ENCODE results near the gene CEP89.

The CEP89 gene

GRCh38 chr19:32916969-32917615 lies 54.7 kb downstream of the CEP89 start:
- peak overlapping the region; percentile 71; the same call in 1 of the 2 replicates for H2AFZ ChIP-seq (ENCODE audit: low read length)
- no peaks in the 10 kb centered on the region for H3K36me3 ChIP-seq (ENCODE audit: insufficient read depth, low read length)
- H3K4me3 ChIP-seq (ENCODE audit: low read length, poor library complexity, severe bottlenecking), result no peak overlapping the region
- no peak overlapping the region for H3K9ac ChIP-seq (ENCODE audit: low read depth, low read length, poor library complexity, severe bottlenecking)
- H3K4me1 ChIP-seq (ENCODE audit: insufficient read depth, low read length, poor library complexity, severe bottlenecking), result peaks cover 6% of the 10 kb centered on the region
- no peaks in the 10 kb centered on the region for H3K79me2 ChIP-seq (ENCODE audit: insufficient read depth, low read length)
- no peak for TF ChIP-seq CTCF (conservative IDR thresholded peaks at IDR 0.05; ENCODE audit: low read length)
- TF ChIP-seq EZH2phosphoT487 (IDR thresholded peaks at IDR 0.05; ENCODE audit: borderline replicate concordance), result no peak
- H4K20me1 ChIP-seq (ENCODE audit: insufficient read depth, low read length, poor library complexity, severe bottlenecking), result no peaks in the 10 kb centered on the region
- no peaks in the 10 kb centered on the region for H3K9me3 ChIP-seq (ENCODE audit: insufficient read depth, low read depth, low read length)
- no peaks in the 10 kb centered on the region for H3F3A ChIP-seq (ENCODE audit: low read depth)
- no peaks in the 10 kb centered on the region for H3K9me2 ChIP-seq (replicated peaks; ENCODE audit: low read depth, low read length)
- no peaks in the 10 kb centered on the region for H3K27me3 ChIP-seq (ENCODE audit: insufficient read depth, low read length, poor library complexity, severe bottlenecking)
- no peak overlapping the region for H3K4me2 ChIP-seq (ENCODE audit: low read depth, low read length, poor library complexity, severe bottlenecking)

GRCh38 chr19:32914879-32915660 lies 56.7 kb downstream of the CEP89 start:
- no peaks in the 10 kb centered on the region for H3K36me3 ChIP-seq (ENCODE audit: insufficient read depth, low read length)
- H3K9ac ChIP-seq (ENCODE audit: low read depth, low read length, poor library complexity, severe bottlenecking), result no peak overlapping the region

GRCh38 chr19:32911467-32911866 lies 60.3 kb downstream of the CEP89 start:
- no peak overlapping the region for H2AFZ ChIP-seq (ENCODE audit: low read length)
- H4K20me1 ChIP-seq (ENCODE audit: insufficient read depth, low read length, poor library complexity, severe bottlenecking), result no peaks in the 10 kb centered on the region
- H3K9ac ChIP-seq (ENCODE audit: low read depth, low read length, poor library complexity, severe bottlenecking), result no peak overlapping the region
- no peaks in the 10 kb centered on the region for H3K36me3 ChIP-seq (ENCODE audit: insufficient read depth, low read length)
- no peak for TF ChIP-seq EZH2phosphoT487 (IDR thresholded peaks at IDR 0.05; ENCODE audit: borderline replicate concordance)
- TF ChIP-seq CTCF (conservative IDR thresholded peaks at IDR 0.05; ENCODE audit: low read length), result no peak
- no peaks in the 10 kb centered on the region for H3K4me1 ChIP-seq (ENCODE audit: insufficient read depth, low read length, poor library complexity, severe bottlenecking)
- no peak overlapping the region for H3K4me2 ChIP-seq (ENCODE audit: low read depth, low read length, poor library complexity, severe bottlenecking)
- no peaks in the 10 kb centered on the region for H3F3A ChIP-seq (ENCODE audit: low read depth)
- H3K9me3 ChIP-seq (ENCODE audit: insufficient read depth, low read depth, low read length), result no peaks in the 10 kb centered on the region
- no peak overlapping the region for H3K4me3 ChIP-seq (ENCODE audit: low read length, poor library complexity, severe bottlenecking)
- no peaks in the 10 kb centered on the region for H3K79me2 ChIP-seq (ENCODE audit: insufficient read depth, low read length)
- H3K9me2 ChIP-seq (replicated peaks; ENCODE audit: low read depth, low read length), result no peaks in the 10 kb centered on the region
- no peaks in the 10 kb centered on the region for H3K27me3 ChIP-seq (ENCODE audit: insufficient read depth, low read length, poor library complexity, severe bottlenecking)

More at GRCh38 chr19:32914879-32915660, 56.7 kb downstream of the CEP89 start:
- Histone ChIP-seq H3K27me3 (ENCODE audit: insufficient read depth, low read length, poor library complexity, severe bottlenecking) (no peaks in the 10 kb centered on the region), H3K79me2 (ENCODE audit: insufficient read depth, low read length) (no peaks in the 10 kb centered on the region), H3K4me2 (ENCODE audit: low read depth, low read length, poor library complexity, severe bottlenecking) (no peak overlapping the region), H3K9me2 (replicated peaks; ENCODE audit: low read depth, low read length) (no peaks in the 10 kb centered on the region), H2AFZ (ENCODE audit: low read length) (no peak overlapping the region), H4K20me1 (ENCODE audit: insufficient read depth, low read length, poor library complexity, severe bottlenecking) (no peaks in the 10 kb centered on the region), H3F3A (ENCODE audit: low read depth) (no peaks in the 10 kb centered on the region), H3K4me1 (ENCODE audit: insufficient read depth, low read length, poor library complexity, severe bottlenecking) (peaks cover 6% of the 10 kb centered on the region), H3K4me3 (ENCODE audit: low read length, poor library complexity, severe bottlenecking) (no peak overlapping the region), H3K9me3 (ENCODE audit: insufficient read depth, low read depth, low read length) (no peaks in the 10 kb centered on the region)
- TF ChIP-seq EZH2phosphoT487 (IDR thresholded peaks at IDR 0.05; ENCODE audit: borderline replicate concordance) (no peak), CTCF (conservative IDR thresholded peaks at IDR 0.05; ENCODE audit: low read length) (no peak)
